ENCODE measurements around the gene LRRC4B. TPM values are rescaled to one million over a fixed set of nuclear protein-coding genes. Genes with fewer than 3 reads are reported as not detected.

Gene LRRC4B
- total RNA-seq, 1 experiment from 2014 or later, result 0.54 TPM

GRCh38 chr19:50547385-50548190 is 20.6 kb downstream of the LRRC4B start:
- Mint-ChIP-seq H3K36me3 (ENCODE audit: insufficient read depth, unreplicated experiment) (no peaks in the 10 kb centered on the region), H3K4me1 (ENCODE audit: low read depth, unreplicated experiment) (no peaks in the 10 kb centered on the region), H3K27me3 (ENCODE audit: insufficient read depth, unreplicated experiment) (peaks cover 22% of the 10 kb centered on the region), H3K4me3 (ENCODE audit: unreplicated experiment) (no peak overlapping the region), H3K9me3 (ENCODE audit: unreplicated experiment) (no peaks in the 10 kb centered on the region), H3K27ac (ENCODE audit: unreplicated experiment) (no peak overlapping the region)
- DNase-seq, result no peak
- H3K4me1 ChIP-seq, result no peaks in the 10 kb centered on the region
- intact Hi-C loops (cut with micrococcal nuclease; ENCODE audit: unreplicated experiment), result no loop called here
- no peaks in the 10 kb centered on the region for H3K9me3 ChIP-seq
- H3K36me3 ChIP-seq (ENCODE audit: control insufficient read depth, insufficient read depth, low read length), result no peaks in the 10 kb centered on the region
- ChIA-PET POLR2A (no interaction called here), CTCF (interaction anchor here (1.2 kb wide), 1 partner anchor 9 kb away, joined by 8 read pairs; no protein-coding TSS in a partner anchor)
- peak in 1 of 2 experiments; percentile 26 for TF ChIP-seq CTCF (IDR thresholded peaks at IDR 0.05; ENCODE audit: insufficient read depth in 1 of 2, low read depth in 1 of 2, low read length in 1 of 2, severe bottlenecking in 1 of 2, unreplicated experiment in 1 of 2)
- peaks cover 2% of the 10 kb centered on the region; the same call in 1 of the 2 replicates for H3K27me3 ChIP-seq (replicated peaks; ENCODE audit: control insufficient read depth, insufficient read depth, low read length)
- no peak overlapping the region for H3K4me3 ChIP-seq (ENCODE audit: low read depth, low read length)
- no TSS peak for BruUV-seq (replicated peaks)

- Mint-ChIP-seq H3K9me3 (ENCODE audit: unreplicated experiment) (no peaks in the 10 kb centered on the region), H3K4me3 (ENCODE audit: unreplicated experiment) (no peak overlapping the region), H3K27me3 (ENCODE audit: insufficient read depth, unreplicated experiment) (peaks cover 16% of the 10 kb centered on the region), H3K36me3 (ENCODE audit: insufficient read depth, unreplicated experiment) (no peaks in the 10 kb centered on the region), H3K27ac (ENCODE audit: unreplicated experiment) (no peak overlapping the region), H3K4me1 (ENCODE audit: low read depth, unreplicated experiment) (no peaks in the 10 kb centered on the region)
- H3K27me3 ChIP-seq (replicated peaks; ENCODE audit: control insufficient read depth, insufficient read depth, low read length), result peaks cover 2% of the 10 kb centered on the region; the same call in 1 of the 2 replicates
- POLR2A ChIA-PET, result no interaction called here
- no peak for TF ChIP-seq CTCF (IDR thresholded peaks at IDR 0.05; ENCODE audit: insufficient read depth in 1 of 2, low read depth in 1 of 2, low read length in 1 of 2, severe bottlenecking in 1 of 2, unreplicated experiment in 1 of 2)
- no peak for DNase-seq
- H3K4me1 ChIP-seq, result no peaks in the 10 kb centered on the region
- intact Hi-C loops (cut with micrococcal nuclease; ENCODE audit: unreplicated experiment), result no loop called here
- BruUV-seq (replicated peaks), result no TSS peak
- H3K36me3 ChIP-seq (ENCODE audit: control insufficient read depth, insufficient read depth, low read length), result no peaks in the 10 kb centered on the region
- CTCF ChIA-PET, result no interaction called here
- no peak overlapping the region for H3K4me3 ChIP-seq (ENCODE audit: low read depth, low read length)
- no peaks in the 10 kb centered on the region for H3K9me3 ChIP-seq
Observed at GRCh38 chr19:50546527-50547221, 21.6 kb downstream of the LRRC4B start.

- no peaks in the 10 kb centered on the region for H3K9me3 ChIP-seq
- no peaks in the 10 kb centered on the region for H3K27me3 ChIP-seq (replicated peaks; ENCODE audit: control insufficient read depth, insufficient read depth, low read length)
- no peaks in the 10 kb centered on the region for H3K36me3 ChIP-seq (ENCODE audit: control insufficient read depth, insufficient read depth, low read length)
- Mint-ChIP-seq H3K4me3 (ENCODE audit: unreplicated experiment) (no peak overlapping the region), H3K27ac (ENCODE audit: unreplicated experiment) (no peak overlapping the region), H3K27me3 (ENCODE audit: insufficient read depth, unreplicated experiment) (no peaks in the 10 kb centered on the region), H3K36me3 (ENCODE audit: insufficient read depth, unreplicated experiment) (no peaks in the 10 kb centered on the region), H3K4me1 (ENCODE audit: low read depth, unreplicated experiment) (no peaks in the 10 kb centered on the region), H3K9me3 (ENCODE audit: unreplicated experiment) (no peaks in the 10 kb centered on the region)
- TF ChIP-seq CTCF (IDR thresholded peaks at IDR 0.05; ENCODE audit: insufficient read depth in 1 of 2, low read depth in 1 of 2, low read length in 1 of 2, severe bottlenecking in 1 of 2, unreplicated experiment in 1 of 2), result no peak
- no TSS peak for BruUV-seq (replicated peaks)
- no peak for DNase-seq
- CTCF ChIA-PET, result interaction anchor here (1.2 kb wide), 1 partner anchor 13 kb away, joined by 3 read pairs; no protein-coding TSS in a partner anchor
- no peaks in the 10 kb centered on the region for H3K4me1 ChIP-seq
- H3K4me3 ChIP-seq (ENCODE audit: low read depth, low read length), result no peak overlapping the region
- POLR2A ChIA-PET, result no interaction called here
- intact Hi-C loops (cut with micrococcal nuclease; ENCODE audit: unreplicated experiment), result no loop called here
Observed at GRCh38 chr19:50542943-50543342, 25.3 kb downstream of the LRRC4B start.

All from Caco-2 (cell line).